ENCODE results near the gene NDST4.

The NDST4 gene

DNA sequence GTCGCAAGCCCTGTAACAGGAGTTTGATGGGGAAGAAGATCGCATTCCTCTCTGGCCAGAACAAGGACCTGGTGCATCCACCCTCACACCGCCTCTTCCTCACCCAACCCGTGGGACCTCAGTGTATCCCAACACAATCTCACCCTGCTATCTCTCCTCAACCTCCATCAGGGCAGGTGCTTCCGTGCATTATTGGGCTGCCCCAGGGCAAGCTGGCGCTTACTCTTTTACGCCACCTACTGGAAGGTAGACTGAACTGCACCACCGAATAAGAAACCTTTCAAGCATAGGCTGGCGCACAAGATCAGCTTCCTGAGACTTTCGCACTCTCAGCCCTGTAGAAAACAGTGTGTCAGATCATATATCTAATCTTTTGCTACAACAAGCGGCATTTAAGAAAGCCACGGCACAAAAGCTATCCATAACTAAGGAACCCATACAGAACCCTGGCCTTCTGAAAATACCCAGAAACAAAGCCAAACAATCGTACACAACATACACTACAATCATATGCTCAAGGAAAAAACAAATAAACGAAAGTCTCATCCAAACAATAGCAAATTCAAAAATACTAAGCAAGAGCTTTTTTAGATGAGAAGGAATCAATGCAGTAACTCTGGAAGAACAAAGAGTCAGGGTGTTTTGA is 305.5 kb downstream of the NDST4 start:
- in situ Hi-C loops (cut with MboI; ENCODE audit: low pct_unique_long_range_greater_than_20kb, low sequenced_read_pairs, unreplicated experiment), result no loop called here
- peak; percentile 34 for DNase-seq (ENCODE audit: low spot score)
- TF ChIP-seq, protein P1, sequence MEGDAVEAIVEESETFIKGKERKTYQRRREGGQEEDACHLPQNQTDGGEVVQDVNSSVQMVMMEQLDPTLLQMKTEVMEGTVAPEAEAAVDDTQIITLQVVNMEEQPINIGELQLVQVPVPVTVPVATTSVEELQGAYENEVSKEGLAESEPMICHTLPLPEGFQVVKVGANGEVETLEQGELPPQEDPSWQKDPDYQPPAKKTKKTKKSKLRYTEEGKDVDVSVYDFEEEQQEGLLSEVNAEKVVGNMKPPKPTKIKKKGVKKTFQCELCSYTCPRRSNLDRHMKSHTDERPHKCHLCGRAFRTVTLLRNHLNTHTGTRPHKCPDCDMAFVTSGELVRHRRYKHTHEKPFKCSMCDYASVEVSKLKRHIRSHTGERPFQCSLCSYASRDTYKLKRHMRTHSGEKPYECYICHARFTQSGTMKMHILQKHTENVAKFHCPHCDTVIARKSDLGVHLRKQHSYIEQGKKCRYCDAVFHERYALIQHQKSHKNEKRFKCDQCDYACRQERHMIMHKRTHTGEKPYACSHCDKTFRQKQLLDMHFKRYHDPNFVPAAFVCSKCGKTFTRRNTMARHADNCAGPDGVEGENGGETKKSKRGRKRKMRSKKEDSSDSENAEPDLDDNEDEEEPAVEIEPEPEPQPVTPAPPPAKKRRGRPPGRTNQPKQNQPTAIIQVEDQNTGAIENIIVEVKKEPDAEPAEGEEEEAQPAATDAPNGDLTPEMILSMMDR (IDR thresholded peaks at IDR 0.05; ENCODE audit: extremely low read depth, insufficient read depth, missing control alignments), result peak; percentile 95

DNA sequence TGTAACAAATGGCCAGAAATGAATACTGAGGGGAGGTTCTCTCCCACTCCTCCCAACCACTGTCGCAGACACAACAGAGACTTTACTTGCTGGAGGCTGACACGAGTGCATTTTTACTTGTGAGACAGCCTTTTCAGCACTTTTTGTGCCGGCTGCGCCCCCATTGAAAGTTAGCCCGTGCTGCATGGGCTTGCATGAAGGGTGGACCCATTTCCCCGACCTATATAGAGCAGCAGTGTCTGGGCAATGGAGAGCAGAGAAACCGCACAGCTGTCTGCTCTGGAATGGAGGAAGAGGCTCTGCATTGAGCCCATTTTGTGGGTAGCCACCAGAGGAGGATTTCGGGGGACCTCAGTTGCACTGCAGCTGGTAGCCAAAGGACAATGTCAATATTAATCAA is 306.1 kb downstream of the NDST4 start:
- DNase-seq (ENCODE audit: low spot score), result no peak
- in situ Hi-C loops (cut with MboI; ENCODE audit: low pct_unique_long_range_greater_than_20kb, low sequenced_read_pairs, unreplicated experiment), result no loop called here
- TF ChIP-seq, protein P1 (IDR thresholded peaks at IDR 0.05; ENCODE audit: extremely low read depth, insufficient read depth, missing control alignments), result no peak

DNA sequence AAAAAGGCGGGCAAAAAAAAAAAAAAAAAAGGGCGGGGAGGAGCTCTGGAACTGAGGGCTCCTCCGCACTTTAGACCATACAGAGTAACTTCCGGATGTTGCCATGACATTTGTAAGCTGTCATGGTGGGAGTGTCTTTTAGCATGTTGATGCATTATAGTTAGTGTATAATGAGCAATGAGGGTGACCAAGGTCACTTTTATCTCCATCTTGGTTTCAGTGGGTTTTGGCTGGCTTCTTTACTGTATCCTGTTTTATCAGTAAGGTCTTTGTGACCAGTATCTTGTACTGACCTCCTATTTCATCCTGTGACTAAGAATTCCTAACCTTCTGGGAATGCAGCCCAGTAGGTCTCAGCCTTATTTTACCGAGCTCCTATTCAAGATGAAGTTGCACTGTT is 321.4 kb downstream of the NDST4 start:
- TF ChIP-seq, protein P1 (IDR thresholded peaks at IDR 0.05; ENCODE audit: extremely low read depth, insufficient read depth, missing control alignments), result no peak
- no peak for DNase-seq (ENCODE audit: low spot score)
- in situ Hi-C loops (cut with MboI; ENCODE audit: low pct_unique_long_range_greater_than_20kb, low sequenced_read_pairs, unreplicated experiment), result no loop called here

DNA sequence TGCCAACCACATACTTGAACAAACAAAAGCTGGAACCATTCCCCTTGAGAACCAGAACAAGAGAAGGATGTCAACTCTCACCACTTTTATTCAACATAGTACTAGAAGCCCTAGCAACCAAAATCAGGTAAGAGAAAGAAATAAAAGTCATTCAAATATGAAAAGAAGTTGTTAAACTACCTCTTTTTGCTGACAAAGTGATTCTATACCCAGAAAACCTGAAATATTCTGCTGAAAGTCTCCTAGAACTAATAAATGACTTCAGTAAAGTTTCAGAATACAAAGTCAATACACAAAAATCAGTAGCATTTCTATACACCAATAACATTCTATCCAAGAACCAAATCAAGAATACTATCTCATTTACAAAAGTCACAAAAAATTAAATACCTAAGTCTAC is 327.9 kb downstream of the NDST4 start:
- no peak for DNase-seq (ENCODE audit: low spot score)
- TF ChIP-seq, protein P1 (IDR thresholded peaks at IDR 0.05; ENCODE audit: extremely low read depth, insufficient read depth, missing control alignments), result no peak
- in situ Hi-C loops (cut with MboI; ENCODE audit: low pct_unique_long_range_greater_than_20kb, low sequenced_read_pairs, unreplicated experiment), result no loop called here

DNA sequence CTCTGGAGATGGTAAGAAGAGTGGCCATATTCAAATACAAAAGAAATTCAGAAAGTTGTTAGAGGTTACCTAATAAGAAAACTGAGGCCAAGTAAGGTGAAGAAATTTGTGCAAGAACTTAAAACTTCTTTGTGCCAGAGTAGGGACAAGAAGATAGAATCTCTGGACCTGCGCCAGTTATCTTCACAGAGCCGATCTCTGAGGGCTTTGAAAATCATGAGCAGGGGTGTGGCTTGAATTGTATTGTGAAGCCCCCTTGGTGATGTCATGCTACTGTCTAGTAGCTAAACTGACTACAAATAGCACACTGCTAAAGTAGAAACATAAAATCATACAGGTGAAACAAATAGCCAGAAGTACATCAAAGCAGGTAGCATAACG is 330.2 kb downstream of the NDST4 start:
- in situ Hi-C loops (cut with MboI; ENCODE audit: low pct_unique_long_range_greater_than_20kb, low sequenced_read_pairs, unreplicated experiment), result no loop called here
- no peak for DNase-seq (ENCODE audit: low spot score)
- TF ChIP-seq, protein P1 (IDR thresholded peaks at IDR 0.05; ENCODE audit: extremely low read depth, insufficient read depth, missing control alignments), result no peak

DNA sequence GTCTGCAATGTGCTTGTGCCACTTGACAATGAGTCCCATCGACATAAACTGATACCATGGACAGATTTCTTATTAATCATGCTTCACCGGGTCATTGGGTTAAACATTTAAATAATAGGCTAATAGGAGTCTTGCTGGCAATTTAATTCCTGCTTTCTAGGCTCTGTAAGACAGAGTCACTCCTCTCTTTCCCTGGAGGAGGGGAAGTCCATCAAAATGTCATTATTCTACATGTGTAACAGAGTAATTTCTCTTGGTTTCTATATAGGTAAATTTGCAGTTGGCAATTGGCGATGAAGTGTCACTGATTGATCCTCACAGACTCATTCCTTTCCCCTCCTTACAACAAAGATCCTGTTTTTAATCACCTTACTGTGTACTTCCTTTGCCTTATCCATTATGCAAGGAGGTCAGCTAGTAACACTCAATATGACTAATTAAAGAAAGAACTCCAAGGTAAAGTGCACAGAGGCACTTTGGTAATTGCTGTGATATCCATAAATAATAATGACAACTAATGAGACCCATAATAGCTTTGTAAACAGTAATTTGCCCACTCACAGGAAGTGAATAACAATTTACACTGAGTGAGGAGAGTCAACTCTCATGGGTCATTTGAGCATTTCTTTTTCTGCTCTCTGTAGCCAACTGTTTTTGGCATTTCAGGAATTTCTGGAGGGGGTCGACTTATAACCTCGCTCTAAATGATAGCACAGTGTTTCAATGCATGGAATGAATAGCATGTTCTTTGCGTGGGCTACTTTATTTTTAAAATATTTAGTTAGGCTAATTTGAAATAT is 330.8 kb downstream of the NDST4 start:
- DNase-seq (ENCODE audit: low spot score), result no peak
- in situ Hi-C loops (cut with MboI; ENCODE audit: low pct_unique_long_range_greater_than_20kb, low sequenced_read_pairs, unreplicated experiment), result no loop called here
- TF ChIP-seq, protein P1 (IDR thresholded peaks at IDR 0.05; ENCODE audit: extremely low read depth, insufficient read depth, missing control alignments), result no peak
